AG10803 (cell line): ENCODE data around the gene ECT2L.
A peak's percentile ranks its signal among the peaks of the same experiment; 100 is the strongest.

Experiments used
- DNase-seq: peaks from one replicate; pipeline ENCODE4 v3.0.0; 2010; ENCODE audit warnings: low read depth
- H3K4me3 ChIP-seq: 2 replicates; pipeline ENCODE4 v1.5.1; 2011; ENCODE audit warnings: mild to moderate bottlenecking, low read length, control low read depth
- CTCF ChIP-seq: conservative IDR thresholded peaks from 2 replicates; pipeline ENCODE4 v1.5.1; 2011; ENCODE audit warnings: mild to moderate bottlenecking, low read length, control low read depth, inconsistent platforms

ECT2L gene

GRCh38 chr6:138773177-138774091 is 22.5 kb upstream of the ECT2L start, which contains the start of gene CCDC28A:
Gene CCDC28A (plus strand): TSS chr6:138773769. CDS start chr6:138776121, 2,352 bp downstream.
- no peak for TF ChIP-seq CTCF
- H3K4me3 ChIP-seq: peak within 1 kb of the TSS; percentile 91
- peak; percentile 92 for DNase-seq

DNA sequence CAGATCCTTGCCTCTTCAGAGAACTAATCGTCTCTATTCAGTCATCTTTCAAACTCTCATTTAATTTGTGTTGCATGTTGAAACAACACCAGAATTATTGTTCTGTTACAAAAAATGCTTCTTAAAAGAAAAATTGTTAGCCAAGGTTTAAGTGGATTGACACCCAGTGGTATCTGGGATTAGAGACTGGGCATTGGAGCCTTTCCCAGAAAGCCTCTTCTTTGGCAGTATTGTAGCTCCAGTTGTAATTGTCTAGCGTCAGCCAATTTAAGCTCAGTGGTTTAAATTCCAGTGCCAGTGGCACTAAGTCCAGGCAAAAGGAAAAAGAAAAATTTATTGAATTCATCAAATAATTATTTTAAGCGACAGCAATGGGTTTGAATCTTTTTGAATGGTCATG is 21.5 kb upstream of the ECT2L start:
- DNase-seq: peak; percentile 43
- H3K4me3 ChIP-seq: peak overlapping the region; percentile 91
- no peak for TF ChIP-seq CTCF

GRCh38 chr6:138776659-138777058 is 19.2 kb upstream of the ECT2L start:
- no peak for TF ChIP-seq CTCF
- no peak overlapping the region for H3K4me3 ChIP-seq
- DNase-seq: no peak

GRCh38 chr6:138778331-138778730 is 17.6 kb upstream of the ECT2L start:
- no peak overlapping the region for H3K4me3 ChIP-seq
- DNase-seq: no peak
- no peak for TF ChIP-seq CTCF

DNA sequence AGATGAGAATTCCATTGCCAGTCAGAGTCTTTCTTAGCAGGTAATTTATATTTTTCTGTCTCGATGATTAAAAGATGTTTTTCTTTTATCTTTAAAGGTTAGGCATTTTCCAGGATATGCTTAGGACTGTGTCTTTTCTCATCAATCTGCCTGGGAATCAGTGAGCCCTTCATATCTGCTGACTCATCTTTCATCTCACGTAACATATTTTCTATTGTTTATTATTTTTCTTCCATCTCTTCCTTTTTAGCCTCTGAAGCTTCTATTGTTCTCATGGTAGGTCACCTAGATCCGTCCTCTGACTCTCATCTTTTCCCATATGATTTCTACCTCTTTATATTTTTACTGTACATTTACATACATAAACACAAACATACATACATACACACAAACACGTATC is 13.6 kb upstream of the ECT2L start:
- TF ChIP-seq CTCF: no peak
- no peak for DNase-seq
- H3K4me3 ChIP-seq: no peak overlapping the region

GRCh38 chr6:138785079-138785478 is 10.8 kb upstream of the ECT2L start:
- no peak for DNase-seq
- no peak for TF ChIP-seq CTCF
- no peak overlapping the region for H3K4me3 ChIP-seq

DNA sequence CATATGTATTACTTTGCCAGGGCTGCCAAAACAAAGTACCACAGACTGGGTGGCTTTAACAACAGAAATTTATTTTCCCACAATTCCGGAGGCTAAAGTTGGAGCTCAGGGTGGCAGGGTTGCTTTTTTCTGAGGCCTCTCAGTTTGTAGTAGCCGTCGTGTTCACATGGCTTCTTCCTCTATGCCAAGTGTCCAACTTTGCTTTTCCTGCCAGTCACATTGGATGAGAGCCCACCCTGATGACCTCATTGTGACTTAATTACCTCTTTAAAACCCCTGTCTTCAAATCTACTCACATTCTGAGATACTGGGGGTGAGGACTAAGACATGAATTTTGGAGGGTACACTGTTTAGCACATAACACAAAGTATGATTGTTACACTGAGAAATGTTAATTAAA is 9.9 kb upstream of the ECT2L start:
- no peak overlapping the region for H3K4me3 ChIP-seq
- TF ChIP-seq CTCF: no peak
- no peak for DNase-seq
